Measurements from ENCODE around the gene PRR13. TPM values are rescaled to one million over a fixed set of nuclear protein-coding genes. Genes with fewer than 3 reads are reported as not detected.
"Not testable (repeated sequence)": the region's sequence is repeated elsewhere in the genome, so short reads cannot be mapped to it uniquely, and the experiment has no call there.

The PRR13 gene
- total and polyA plus RNA-seq, 12 donors = 68.2 to 407 (median 129) TPM

- intact Hi-C loops (cut with DNase I) = no loop called here
- DNase-seq = no peak
- Histone ChIP-seq H3K27ac (no peak overlapping the region), H3K4me3 (no peak overlapping the region), H3K9me3 (replicated peaks in 1 of 3) (no peaks in the 10 kb centered on the region), H3K27me3 (no peaks in the 10 kb centered on the region), H3K4me1 (replicated peaks in 1 of 2) (peaks cover 0 to 23% of the 10 kb centered on the region in 2 donors), H3K36me3 (replicated peaks in 1 of 2) (peaks cover 0 to 16% of the 10 kb centered on the region in 2 donors)
- no peak for TF ChIP-seq POLR2A (IDR thresholded peaks at IDR 0.05)
- no peak for TF ChIP-seq CTCF (IDR thresholded peaks at IDR 0.05)
- WGBS, 4 donors = 43 to 55% (median 52%) methylated on average over 7 of the region's 7 CpGs
These were observed 38.7 kb upstream of the PRR13 start for GRCh38 chr12:53402871-53403270.

GRCh38 chr12:53410951-53411350 is 30.6 kb upstream of the PRR13 start:
- DNase-seq = no peak
- no peak overlapping the region for H3K27ac ChIP-seq
- WGBS, 4 donors = 93 to 98% (median 96%) methylated on average over 5 of the region's 5 CpGs

GRCh38 chr12:53413485-53414204 is 27.9 kb upstream of the PRR13 start:
- no peaks in the 10 kb centered on the region for H3K9me3 ChIP-seq (replicated peaks in 1 of 3)
- TF ChIP-seq CTCF (IDR thresholded peaks at IDR 0.05) (no peak), POLR2A (IDR thresholded peaks at IDR 0.05) (no peak)
- H3K27ac ChIP-seq = peak overlapping the region in 2 of 5 donors; percentile 3 to 31
- no peak overlapping the region for H3K4me3 ChIP-seq
- intact Hi-C loops (cut with DNase I) = no loop called here
- peaks cover 0 to 40% of the 10 kb centered on the region in 2 donors for H3K4me1 ChIP-seq (replicated peaks in 1 of 2)
- H3K27me3 ChIP-seq = no peaks in the 10 kb centered on the region
- peaks cover 0 to 38% of the 10 kb centered on the region in 2 donors for H3K36me3 ChIP-seq (replicated peaks in 1 of 2)
- DNase-seq = no peak
- 51 to 59% (median 55%) methylated on average over 3 of the region's 3 CpGs for WGBS, 4 donors

More at GRCh38 chr12:53410951-53411350, 30.6 kb upstream of the PRR13 start:
- no peak for TF ChIP-seq CTCF (IDR thresholded peaks at IDR 0.05)
- TF ChIP-seq POLR2A (IDR thresholded peaks at IDR 0.05) = no peak
- intact Hi-C loops (cut with DNase I) = no loop called here
- Histone ChIP-seq H3K27me3 (no peaks in the 10 kb centered on the region), H3K9me3 (replicated peaks in 1 of 3) (no peaks in the 10 kb centered on the region), H3K4me1 (replicated peaks in 1 of 2) (peaks cover 0 to 40% of the 10 kb centered on the region in 2 donors), H3K4me3 (no peak overlapping the region), H3K36me3 (replicated peaks in 1 of 2) (peaks cover 0 to 61% of the 10 kb centered on the region in 2 donors)

- WGBS, 4 donors = 12 to 18% (median 14%) methylated on average over 3 of the region's 3 CpGs
- Histone ChIP-seq H3K9me3 (replicated peaks in 1 of 3) (no peaks in the 10 kb centered on the region), H3K27me3 (no peaks in the 10 kb centered on the region), H3K4me3 (no peak overlapping the region), H3K4me1 (replicated peaks in 1 of 2) (peaks cover 0 to 40% of the 10 kb centered on the region in 2 donors), H3K27ac (peak overlapping the region in 3 of 5 donors; percentile 21 to 59 (median 31)), H3K36me3 (replicated peaks in 1 of 2) (peaks cover 0 to 25% of the 10 kb centered on the region in 2 donors)
- no peak for TF ChIP-seq POLR2A (IDR thresholded peaks at IDR 0.05)
- no peak for TF ChIP-seq CTCF (IDR thresholded peaks at IDR 0.05)
- intact Hi-C loops (cut with DNase I) = no loop called here
- peak in 3 of 7 donors; percentile 39 to 47 (median 44) for DNase-seq
These were observed 26.6 kb upstream of the PRR13 start for GRCh38 chr12:53414756-53415417.

GRCh38 chr12:53415752-53416389 is 25.7 kb upstream of the PRR13 start:
- 59 to 80% (median 69%) methylated on average over 2 of the region's 2 CpGs for WGBS, 4 donors
- H3K4me1 ChIP-seq (replicated peaks in 1 of 2) = peaks cover 0 to 40% of the 10 kb centered on the region in 2 donors
- DNase-seq = not testable (repeated sequence)

GRCh38 chr12:53417291-53417816 is 24.2 kb upstream of the PRR13 start:
- H3K27me3 ChIP-seq; H3K4me3 ChIP-seq; H3K9me3 ChIP-seq (replicated peaks in 1 of 3); H3K36me3 ChIP-seq (replicated peaks in 1 of 2); intact Hi-C loops (cut with DNase I); H3K27ac ChIP-seq; DNase-seq: not testable (repeated sequence)
- peaks cover 0 to 40% of the 10 kb centered on the region in 2 donors for H3K4me1 ChIP-seq (replicated peaks in 1 of 2)
- 72 to 80% (median 73%) methylated on average over 9 of the region's 9 CpGs for WGBS, 4 donors

More at GRCh38 chr12:53415752-53416389, 25.7 kb upstream of the PRR13 start:
- H3K27me3 ChIP-seq; intact Hi-C loops (cut with DNase I); H3K4me3 ChIP-seq; H3K9me3 ChIP-seq (replicated peaks in 1 of 3): not testable (repeated sequence)
- Histone ChIP-seq H3K27ac (peak overlapping the region in 2 of 5 donors; percentile 31 to 59), H3K36me3 (replicated peaks in 1 of 2) (peaks cover 0 to 15% of the 10 kb centered on the region in 2 donors)

Data from adrenal gland (tissue), 12 donors.